Measurements from ENCODE around the gene DCLK1. TPM values are rescaled to one million over a fixed set of nuclear protein-coding genes. Genes with fewer than 3 reads are reported as not detected.

The DCLK1 gene
- total RNA-seq, 4 donors from 2014 or later, result 1.1 to 10.8 (median 6.7) TPM

GRCh38 chr13:35796623-35797022 is 334.6 kb downstream of the DCLK1 start:
- Histone ChIP-seq H3K4me1 (peaks cover 0 to 22% (median 4%) of the 10 kb centered on the region in 4 donors), H3K9me3 (no peaks in the 10 kb centered on the region), H3K36me3 (no peaks in the 10 kb centered on the region), H3K27ac (no peak overlapping the region), H3K4me3 (no peak overlapping the region), H3K27me3 (no peaks in the 10 kb centered on the region)
- WGBS, 2 donors (ENCODE audit: low coverage in 1 of 2), result 73 to 75% methylated on average over 3 to 4 of the region's 4 CpGs
- intact Hi-C loops (cut with DNase I; ENCODE audit: low total_unique reads), result no loop called here
- no peak for DNase-seq
- in situ Hi-C loops (cut with MboI; ENCODE audit: low pct_ligation_motif_present in 1 of 4, low pct_unique_long_range_greater_than_20kb in 1 of 4, low sequenced_read_pairs in 3 of 4), result no loop called here
- TF ChIP-seq CTCF (IDR thresholded peaks at IDR 0.05), result no peak

- H3K27me3 ChIP-seq, result no peaks in the 10 kb centered on the region
- in situ Hi-C loops (cut with MboI; ENCODE audit: low pct_ligation_motif_present in 1 of 4, low pct_unique_long_range_greater_than_20kb in 1 of 4, low sequenced_read_pairs in 3 of 4) (no loop called here), intact Hi-C loops (cut with DNase I; ENCODE audit: low total_unique reads) (no loop called here)
- H3K36me3 ChIP-seq, result no peaks in the 10 kb centered on the region
- H3K4me1 ChIP-seq, result peaks cover 0 to 22% (median 5%) of the 10 kb centered on the region in 4 donors
- no peak overlapping the region for H3K27ac ChIP-seq
- TF ChIP-seq CTCF (IDR thresholded peaks at IDR 0.05), result no peak
- TF ChIP-seq POLR2AphosphoS5 (IDR thresholded peaks at IDR 0.05), result no peak
- H3K9me3 ChIP-seq, result no peaks in the 10 kb centered on the region
- no peak for DNase-seq
- H3K4me3 ChIP-seq, result no peak overlapping the region
- 75 to 90% methylated on average over 3 of the region's 3 CpGs for WGBS, 2 donors (ENCODE audit: low coverage in 1 of 2)
Measured at GRCh38 chr13:35794734-35795389, 336.3 kb downstream of the DCLK1 start.

GRCh38 chr13:35793823-35794222 is 337.4 kb downstream of the DCLK1 start:
- no peaks in the 10 kb centered on the region for H3K27me3 ChIP-seq
- DNase-seq, result no peak
- no peak overlapping the region for H3K4me3 ChIP-seq
- intact Hi-C loops (cut with DNase I; ENCODE audit: low total_unique reads), result no loop called here
- TF ChIP-seq POLR2AphosphoS5 (IDR thresholded peaks at IDR 0.05) (no peak), EP300 (IDR thresholded peaks at IDR 0.05; ENCODE audit: low read depth) (no peak), POLR2A (IDR thresholded peaks at IDR 0.05) (no peak), CTCF (IDR thresholded peaks at IDR 0.05) (no peak)
- no peaks in the 10 kb centered on the region for H3K36me3 ChIP-seq
- H3K4me1 ChIP-seq, result peaks cover 0 to 22% (median 5%) of the 10 kb centered on the region in 4 donors
- no peaks in the 10 kb centered on the region for H3K9me3 ChIP-seq
- in situ Hi-C loops (cut with MboI; ENCODE audit: low pct_ligation_motif_present in 1 of 4, low pct_unique_long_range_greater_than_20kb in 1 of 4, low sequenced_read_pairs in 3 of 4), result no loop called here
- H3K27ac ChIP-seq, result peak overlapping the region in 2 of 4 donors; percentile 16 to 61

GRCh38 chr13:35792911-35793310 is 338.3 kb downstream of the DCLK1 start:
- H3K27me3 ChIP-seq, result no peaks in the 10 kb centered on the region
- DNase-seq, result no peak
- TF ChIP-seq POLR2AphosphoS5 (IDR thresholded peaks at IDR 0.05), result no peak
- no peak for TF ChIP-seq CTCF (IDR thresholded peaks at IDR 0.05)
- no peak for TF ChIP-seq POLR2A (IDR thresholded peaks at IDR 0.05)
- TF ChIP-seq EP300 (IDR thresholded peaks at IDR 0.05; ENCODE audit: low read depth), result no peak
- no peak overlapping the region for H3K4me3 ChIP-seq
- no peaks in the 10 kb centered on the region for H3K9me3 ChIP-seq
- H3K36me3 ChIP-seq, result no peaks in the 10 kb centered on the region
- in situ Hi-C loops (cut with MboI; ENCODE audit: low pct_ligation_motif_present in 1 of 4, low pct_unique_long_range_greater_than_20kb in 1 of 4, low sequenced_read_pairs in 3 of 4) (no loop called here), intact Hi-C loops (cut with DNase I; ENCODE audit: low total_unique reads) (no loop called here)
- H3K4me1 ChIP-seq, result peaks cover 0 to 22% (median 5%) of the 10 kb centered on the region in 4 donors
- WGBS, 2 donors (ENCODE audit: low coverage in 1 of 2), result 31 to 51% methylated on average over 2 of the region's 2 CpGs
- peak overlapping the region in 2 of 4 donors; percentile 16 to 61 for H3K27ac ChIP-seq
